ELF-1 (cell line): ENCODE data around the gene ST3GAL2.
"Not testable (repeated sequence)": the region's sequence is repeated elsewhere in the genome, so short reads cannot be mapped to it uniquely, and the experiment has no call there.

ENCODE experiments used
- DNase-seq: peaks from one replicate; pipeline ENCODE4 v3.0.0-alpha.2; 2016; ENCODE audit warnings: low read depth, low spot score

ST3GAL2 gene

GRCh38 chr16:70386289-70386986, 52.5 kb downstream of the ST3GAL2 start:
- not testable (repeated sequence) for DNase-seq

- no peak for DNase-seq
Observed at GRCh38 chr16:70383421-70383960, 55.4 kb downstream of the ST3GAL2 start.

GRCh38 chr16:70381604-70382342, 57.1 kb downstream of the ST3GAL2 start:
- DNase-seq = no peak

GRCh38 chr16:70380919-70381603, 57.8 kb downstream of the ST3GAL2 start:
- peak; percentile 99 for DNase-seq

- peak; percentile 94 for DNase-seq
Observed at GRCh38 chr16:70380248-70380918, 58.5 kb downstream of the ST3GAL2 start.

GRCh38 chr16:70378869-70379493, 59.9 kb downstream of the ST3GAL2 start:
- no peak for DNase-seq

GRCh38 chr16:70377782-70378181, 61.1 kb downstream of the ST3GAL2 start:
- DNase-seq = no peak

GRCh38 chr16:70375636-70376611, 63.0 kb downstream of the ST3GAL2 start:
- DNase-seq = no peak

- DNase-seq = no peak
Observed at GRCh38 chr16:70374213-70374612, 64.7 kb downstream of the ST3GAL2 start.

GRCh38 chr16:70372921-70373728, 65.8 kb downstream of the ST3GAL2 start:
- DNase-seq = no peak

- DNase-seq = no peak
Observed at GRCh38 chr16:70370924-70371323, 68.0 kb downstream of the ST3GAL2 start.

GRCh38 chr16:70370145-70370544, 68.8 kb downstream of the ST3GAL2 start:
- peak; percentile 45 for DNase-seq

GRCh38 chr16:70364399-70364798, 74.5 kb downstream of the ST3GAL2 start:
- DNase-seq = no peak

GRCh38 chr16:70359552-70359951, 79.3 kb downstream of the ST3GAL2 start:
- DNase-seq = no peak

GRCh38 chr16:70349783-70350182, 89.1 kb downstream of the ST3GAL2 start:
- no peak for DNase-seq

GRCh38 chr16:70348991-70349390, 89.9 kb downstream of the ST3GAL2 start:
- DNase-seq = no peak

GRCh38 chr16:70345840-70346239, 93.1 kb downstream of the ST3GAL2 start:
- DNase-seq = peak; percentile 16

- peak; percentile 16 for DNase-seq
Observed at GRCh38 chr16:70342016-70342415, 96.9 kb downstream of the ST3GAL2 start.

- DNase-seq = peak; percentile 36
Observed at GRCh38 chr16:70341600-70341999, 97.3 kb downstream of the ST3GAL2 start.
